ENCODE results near the gene ZNF839. TPM values are rescaled to one million over a fixed set of nuclear protein-coding genes. Genes with fewer than 3 reads are reported as not detected.
"Not testable (repeated sequence)": the region's sequence is repeated elsewhere in the genome, so short reads cannot be mapped to it uniquely, and the experiment has no call there.

The ZNF839 gene
- polyA plus RNA-seq, 2 donors = 5.5 to 10.0 TPM

- 87 to 91% methylated on average over 10 of the region's 10 CpGs for WGBS, 2 donors
- peaks cover 9 to 26% of the 10 kb centered on the region in 2 donors for H3K36me3 ChIP-seq (ENCODE audit: control insufficient read depth in 2 of 2, insufficient read depth in 2 of 2, low read length in 1 of 2)
- peak overlapping the region; percentile 12 to 58 for H3K27ac ChIP-seq (ENCODE audit: low read depth in 2 of 2, low read length in 1 of 2)
Measured at GRCh38 chr14:102351023-102351422, 31.5 kb downstream of the ZNF839 start.

GRCh38 chr14:102351593-102351992 lies 32.0 kb downstream of the ZNF839 start:
- not testable (repeated sequence) for H3K27me3 ChIP-seq (ENCODE audit: control insufficient read depth in 1 of 2, insufficient read depth in 2 of 2, low read length in 2 of 2); H3K4me1 ChIP-seq (ENCODE audit: control insufficient read depth in 2 of 2, insufficient read depth in 2 of 2, low read length in 1 of 2); H3K4me3 ChIP-seq (ENCODE audit: low read depth in 1 of 2, low read length in 2 of 2); H3K27ac ChIP-seq (ENCODE audit: low read depth in 2 of 2, low read length in 1 of 2); H3K9me3 ChIP-seq (ENCODE audit: control insufficient read depth in 2 of 2, insufficient read depth in 1 of 2, low read depth in 1 of 2, low read length in 1 of 2)
- H3K36me3 ChIP-seq (ENCODE audit: control insufficient read depth in 2 of 2, insufficient read depth in 2 of 2, low read length in 1 of 2) = peaks cover 9 to 22% of the 10 kb centered on the region in 2 donors
- 82 to 87% methylated on average over 8 to 9 of the region's 9 CpGs for WGBS, 2 donors

More at GRCh38 chr14:102351023-102351422, 31.5 kb downstream of the ZNF839 start:
- Histone ChIP-seq H3K4me3 (ENCODE audit: low read depth in 1 of 2, low read length in 2 of 2) (no peak overlapping the region), H3K9me3 (ENCODE audit: control insufficient read depth in 2 of 2, insufficient read depth in 1 of 2, low read depth in 1 of 2, low read length in 1 of 2) (no peaks in the 10 kb centered on the region), H3K4me1 (ENCODE audit: control insufficient read depth in 2 of 2, insufficient read depth in 2 of 2, low read length in 1 of 2) (peaks cover 0 to 2% of the 10 kb centered on the region in 2 donors), H3K27me3 (ENCODE audit: control insufficient read depth in 1 of 2, insufficient read depth in 2 of 2, low read length in 2 of 2) (no peaks in the 10 kb centered on the region)

- H3K27ac ChIP-seq (ENCODE audit: low read depth in 2 of 2, low read length in 1 of 2) = no peak overlapping the region
- 88 to 96% methylated on average over 4 of the region's 4 CpGs for WGBS, 2 donors
- no peak overlapping the region for H3K4me3 ChIP-seq (ENCODE audit: low read depth in 1 of 2, low read length in 2 of 2)
- H3K4me1 ChIP-seq (ENCODE audit: control insufficient read depth in 2 of 2, insufficient read depth in 2 of 2, low read length in 1 of 2) = peaks cover 0 to 2% of the 10 kb centered on the region in 2 donors
- H3K9me3 ChIP-seq (ENCODE audit: control insufficient read depth in 2 of 2, insufficient read depth in 1 of 2, low read depth in 1 of 2, low read length in 1 of 2) = no peaks in the 10 kb centered on the region
- H3K27me3 ChIP-seq (ENCODE audit: control insufficient read depth in 1 of 2, insufficient read depth in 2 of 2, low read length in 2 of 2) = no peaks in the 10 kb centered on the region
- H3K36me3 ChIP-seq (ENCODE audit: control insufficient read depth in 2 of 2, insufficient read depth in 2 of 2, low read length in 1 of 2) = peaks cover 9 to 19% of the 10 kb centered on the region in 2 donors
Measured at GRCh38 chr14:102352213-102352612, 32.7 kb downstream of the ZNF839 start.

GRCh38 chr14:102353126-102353619 lies 33.6 kb downstream of the ZNF839 start:
- H3K4me3 ChIP-seq (ENCODE audit: low read depth in 1 of 2, low read length in 2 of 2) = no peak overlapping the region
- peaks cover 8 to 19% of the 10 kb centered on the region in 2 donors for H3K36me3 ChIP-seq (ENCODE audit: control insufficient read depth in 2 of 2, insufficient read depth in 2 of 2, low read length in 1 of 2)
- peaks cover 0 to 2% of the 10 kb centered on the region in 2 donors for H3K4me1 ChIP-seq (ENCODE audit: control insufficient read depth in 2 of 2, insufficient read depth in 2 of 2, low read length in 1 of 2)
- no peaks in the 10 kb centered on the region for H3K9me3 ChIP-seq (ENCODE audit: control insufficient read depth in 2 of 2, insufficient read depth in 1 of 2, low read depth in 1 of 2, low read length in 1 of 2)
- no peaks in the 10 kb centered on the region for H3K27me3 ChIP-seq (ENCODE audit: control insufficient read depth in 1 of 2, insufficient read depth in 2 of 2, low read length in 2 of 2)
- 82 to 83% methylated on average over 8 of the region's 8 CpGs for WGBS, 2 donors
- H3K27ac ChIP-seq (ENCODE audit: low read depth in 2 of 2, low read length in 1 of 2) = no peak overlapping the region

GRCh38 chr14:102356280-102356679 lies 36.7 kb downstream of the ZNF839 start:
- Histone ChIP-seq H3K4me1 (ENCODE audit: control insufficient read depth in 2 of 2, insufficient read depth in 2 of 2, low read length in 1 of 2) (peaks cover 0 to 1% of the 10 kb centered on the region in 2 donors), H3K27ac (ENCODE audit: low read depth in 2 of 2, low read length in 1 of 2) (no peak overlapping the region), H3K36me3 (ENCODE audit: control insufficient read depth in 2 of 2, insufficient read depth in 2 of 2, low read length in 1 of 2) (peaks cover 4 to 10% of the 10 kb centered on the region in 2 donors), H3K27me3 (ENCODE audit: control insufficient read depth in 1 of 2, insufficient read depth in 2 of 2, low read length in 2 of 2) (no peaks in the 10 kb centered on the region), H3K4me3 (ENCODE audit: low read depth in 1 of 2, low read length in 2 of 2) (no peak overlapping the region), H3K9me3 (ENCODE audit: control insufficient read depth in 2 of 2, insufficient read depth in 1 of 2, low read depth in 1 of 2, low read length in 1 of 2) (no peaks in the 10 kb centered on the region)
- 84 to 86% methylated on average over 3 of the region's 3 CpGs for WGBS, 2 donors

GRCh38 chr14:102359341-102359740 lies 39.8 kb downstream of the ZNF839 start:
- 95 to 98% methylated on average over 2 of the region's 2 CpGs for WGBS, 2 donors
- Histone ChIP-seq H3K9me3 (ENCODE audit: control insufficient read depth in 2 of 2, insufficient read depth in 1 of 2, low read depth in 1 of 2, low read length in 1 of 2) (no peaks in the 10 kb centered on the region), H3K27ac (ENCODE audit: low read depth in 2 of 2, low read length in 1 of 2) (no peak overlapping the region), H3K27me3 (ENCODE audit: control insufficient read depth in 1 of 2, insufficient read depth in 2 of 2, low read length in 2 of 2) (no peaks in the 10 kb centered on the region), H3K36me3 (ENCODE audit: control insufficient read depth in 2 of 2, insufficient read depth in 2 of 2, low read length in 1 of 2) (peaks cover 4 to 6% of the 10 kb centered on the region in 2 donors), H3K4me3 (ENCODE audit: low read depth in 1 of 2, low read length in 2 of 2) (no peak overlapping the region), H3K4me1 (ENCODE audit: control insufficient read depth in 2 of 2, insufficient read depth in 2 of 2, low read length in 1 of 2) (peaks cover 4% of the 10 kb centered on the region in 2 donors)

- Histone ChIP-seq H3K4me3 (ENCODE audit: low read depth in 1 of 2, low read length in 2 of 2) (no peak overlapping the region), H3K27ac (ENCODE audit: low read depth in 2 of 2, low read length in 1 of 2) (no peak overlapping the region), H3K36me3 (ENCODE audit: control insufficient read depth in 2 of 2, insufficient read depth in 2 of 2, low read length in 1 of 2) (peaks cover 0 to 2% of the 10 kb centered on the region in 2 donors), H3K9me3 (ENCODE audit: control insufficient read depth in 2 of 2, insufficient read depth in 1 of 2, low read depth in 1 of 2, low read length in 1 of 2) (no peaks in the 10 kb centered on the region), H3K27me3 (ENCODE audit: control insufficient read depth in 1 of 2, insufficient read depth in 2 of 2, low read length in 2 of 2) (no peaks in the 10 kb centered on the region), H3K4me1 (ENCODE audit: control insufficient read depth in 2 of 2, insufficient read depth in 2 of 2, low read length in 1 of 2) (peaks cover 4% of the 10 kb centered on the region in 2 donors)
- 98 to 100% methylated on average over 3 of the region's 3 CpGs for WGBS, 2 donors
Measured at GRCh38 chr14:102360388-102360787, 40.8 kb downstream of the ZNF839 start.

GRCh38 chr14:102362084-102362483 lies 42.5 kb downstream of the ZNF839 start:
- no peaks in the 10 kb centered on the region for H3K27me3 ChIP-seq (ENCODE audit: control insufficient read depth in 1 of 2, insufficient read depth in 2 of 2, low read length in 2 of 2)
- H3K4me3 ChIP-seq (ENCODE audit: low read depth in 1 of 2, low read length in 2 of 2) = peak overlapping the region; percentile 81 to 95
- no peaks in the 10 kb centered on the region for H3K36me3 ChIP-seq (ENCODE audit: control insufficient read depth in 2 of 2, insufficient read depth in 2 of 2, low read length in 1 of 2)
- peak overlapping the region; percentile 91 to 93 for H3K27ac ChIP-seq (ENCODE audit: low read depth in 2 of 2, low read length in 1 of 2)
- peaks cover 4% of the 10 kb centered on the region in 2 donors for H3K4me1 ChIP-seq (ENCODE audit: control insufficient read depth in 2 of 2, insufficient read depth in 2 of 2, low read length in 1 of 2)
- H3K9me3 ChIP-seq (ENCODE audit: control insufficient read depth in 2 of 2, insufficient read depth in 1 of 2, low read depth in 1 of 2, low read length in 1 of 2) = no peaks in the 10 kb centered on the region
- WGBS, 2 donors = 13 to 17% methylated on average over 4 of the region's 4 CpGs

GRCh38 chr14:102362545-102363181 lies 43.1 kb downstream of the ZNF839 start, which contains the start of the genes CINP and TECPR2:
Gene CINP (minus strand): TSS chr14:102362890. CDS start chr14:102362851, 39 bp downstream.
Gene TECPR2 (plus strand): TSS chr14:102362941. CDS start chr14:102376722, 13,781 bp downstream.
- WGBS, 2 donors = 1% methylated on average over 47 to 58 of the region's 58 CpGs
- H3K4me3 ChIP-seq (ENCODE audit: low read depth in 1 of 2, low read length in 2 of 2) = peak within 1 kb of the TSS; percentile 81 to 95
- peak within 1 kb of the TSS; percentile 91 to 93 for H3K27ac ChIP-seq (ENCODE audit: low read depth in 2 of 2, low read length in 1 of 2)
- H3K36me3 ChIP-seq (ENCODE audit: control insufficient read depth in 2 of 2, insufficient read depth in 2 of 2, low read length in 1 of 2) = no peaks in the 10 kb centered on the region
- H3K27me3 ChIP-seq (ENCODE audit: control insufficient read depth in 1 of 2, insufficient read depth in 2 of 2, low read length in 2 of 2) = no peaks in the 10 kb centered on the region
- no peaks in the 10 kb centered on the region for H3K9me3 ChIP-seq (ENCODE audit: control insufficient read depth in 2 of 2, insufficient read depth in 1 of 2, low read depth in 1 of 2, low read length in 1 of 2)
- peaks cover 4% of the 10 kb centered on the region in 2 donors for H3K4me1 ChIP-seq (ENCODE audit: control insufficient read depth in 2 of 2, insufficient read depth in 2 of 2, low read length in 1 of 2)

All from esophagus (tissue), 2 donors.